Endothelial cell of hepatic sinusoid (primary cell): ENCODE data around the gene GIMAP1.
"Not testable (repeated sequence)": the region's sequence is repeated elsewhere in the genome, so short reads cannot be mapped to it uniquely, and the experiment has no call there.

Experiments
- in situ Hi-C: cut with HindIII; loops from 2 replicates; pipeline ENCODE4 v1.10.0; 2017; ENCODE audit warnings: low sequenced_read_pairs

Gene GIMAP1

GRCh38 chr7:150716368-150716767 lies at the start of gene GIMAP1:
GIMAP1 (plus strand) TSS chr7:150716613; CDS start chr7:150719048, 2,435 bp downstream.
- in situ Hi-C loops, result loop anchor here (5.0 kb wide), 1 partner anchor 59 kb away; no protein-coding TSS in a partner anchor

- in situ Hi-C loops, result no loop called here
Observed at GRCh38 chr7:150668472-150668911, 47.9 kb upstream of the GIMAP1 start.

- in situ Hi-C loops, result no loop called here
Observed at GRCh38 chr7:150668977-150669376, 47.4 kb upstream of the GIMAP1 start.

- in situ Hi-C loops, result not testable (repeated sequence)
Observed at GRCh38 chr7:150671798-150672585, 44.4 kb upstream of the GIMAP1 start.

- in situ Hi-C loops, result no loop called here
Observed at GRCh38 chr7:150675714-150676113, 40.7 kb upstream of the GIMAP1 start.

- in situ Hi-C loops, result not testable (repeated sequence)
Observed at GRCh38 chr7:150676276-150676675, 40.1 kb upstream of the GIMAP1 start.

- in situ Hi-C loops, result not testable (repeated sequence)
Observed at GRCh38 chr7:150676854-150677253, 39.6 kb upstream of the GIMAP1 start.

GRCh38 chr7:150678601-150679000 lies 37.8 kb upstream of the GIMAP1 start:
- in situ Hi-C loops, result not testable (repeated sequence)

GRCh38 chr7:150680364-150680763 lies 36.0 kb upstream of the GIMAP1 start:
- in situ Hi-C loops, result not testable (repeated sequence)

- in situ Hi-C loops, result no loop called here
Observed at GRCh38 chr7:150685219-150686029, 31.0 kb upstream of the GIMAP1 start, which contains the start of gene GIMAP2. GIMAP2 (plus strand) TSS chr7:150685706; CDS start chr7:150687060, 1,354 bp downstream.

- in situ Hi-C loops, result no loop called here
Observed at GRCh38 chr7:150686030-150686631, 30.3 kb upstream of the GIMAP1 start.

GRCh38 chr7:150688630-150689029 lies 27.8 kb upstream of the GIMAP1 start:
- in situ Hi-C loops, result no loop called here

GRCh38 chr7:150695654-150696053 lies 20.8 kb upstream of the GIMAP1 start:
- in situ Hi-C loops, result no loop called here

GRCh38 chr7:150703209-150703608 lies 13.2 kb upstream of the GIMAP1 start:
- in situ Hi-C loops, result no loop called here

GRCh38 chr7:150715293-150715692 lies 1.1 kb upstream of the GIMAP1 start:
- in situ Hi-C loops, result loop anchor here (5.0 kb wide), 1 partner anchor 58 kb away; no protein-coding TSS in a partner anchor

- in situ Hi-C loops, result loop anchor here (5.0 kb wide), 1 partner anchor 58 kb away; no protein-coding TSS in a partner anchor
Observed at GRCh38 chr7:150715738-150716137, 675 bp upstream of the GIMAP1 start.

GRCh38 chr7:150716939-150717338 lies 526 bp downstream of the GIMAP1 start:
- in situ Hi-C loops, result loop anchor here (5.0 kb wide), 1 partner anchor 60 kb away; no protein-coding TSS in a partner anchor

GRCh38 chr7:150717814-150718420 lies 1.5 kb downstream of the GIMAP1 start:
- in situ Hi-C loops, result loop anchor here (5.0 kb wide), 1 partner anchor 61 kb away; no protein-coding TSS in a partner anchor

- in situ Hi-C loops, result loop anchor here (5.0 kb wide), 1 partner anchor 62 kb away; no protein-coding TSS in a partner anchor
Observed at GRCh38 chr7:150719436-150719835, 3.0 kb downstream of the GIMAP1 start.
